NCI-H146 treated with DMSO at 0.1 percent for 48 hours (cell line): ENCODE data around the gene ZNF674.

Experiments
- DNase-seq: peaks from one replicate; lab custom pipeline; 2025; ENCODE audit not compliant: unreplicated experiment; lab: John Stamatoyannopoulos, UW

The ZNF674 gene

DNA sequence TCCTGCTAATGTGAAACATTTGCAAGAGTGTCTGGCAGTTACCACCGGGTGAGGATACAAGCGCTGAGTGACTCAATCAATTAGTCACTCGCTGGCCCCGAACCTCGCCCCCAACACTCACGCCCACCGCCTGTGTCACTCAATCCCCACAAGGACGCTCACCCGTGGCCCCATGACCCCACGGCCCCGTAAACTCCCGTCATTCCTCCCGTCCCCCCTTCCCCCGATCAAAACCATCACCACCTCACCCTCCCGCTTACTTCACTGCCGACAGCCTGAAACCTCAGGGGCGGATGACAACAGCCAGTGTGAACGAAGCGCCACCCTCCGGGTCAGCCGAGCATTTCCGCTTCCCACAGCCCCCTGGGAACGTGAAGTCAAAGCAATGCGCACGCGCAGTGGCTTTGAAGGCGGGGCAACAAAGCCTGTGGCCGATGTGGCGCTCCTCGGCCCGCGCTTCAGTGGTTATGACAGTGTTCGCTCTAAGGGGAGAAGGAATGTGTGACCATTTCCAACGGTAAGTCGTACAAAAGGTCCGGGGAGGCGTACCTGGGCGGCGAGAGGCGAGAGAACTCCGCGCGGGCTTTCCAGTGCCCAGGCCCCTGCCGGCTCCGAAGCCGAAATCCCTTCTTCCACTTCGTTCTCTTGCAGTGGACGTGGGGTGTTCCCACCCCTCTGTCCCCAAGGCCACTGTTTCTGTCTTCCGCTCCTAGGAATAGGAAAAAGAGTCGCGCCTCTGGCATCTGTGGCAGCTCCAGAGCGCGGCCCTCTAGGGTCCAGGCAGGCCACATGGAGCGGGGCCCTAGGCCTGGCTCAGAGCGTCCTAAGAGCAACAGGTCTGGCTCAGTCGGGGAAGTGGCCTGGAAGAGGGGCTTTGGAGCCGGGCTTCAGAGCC is at the start of gene ZNF674:
TSS of gene ZNF674 (minus strand) at position 311 of the 895 bp plus-strand sequence. CDS start 3,334 bp downstream, outside the sequence.
- peak; percentile 68 for DNase-seq

DNA sequence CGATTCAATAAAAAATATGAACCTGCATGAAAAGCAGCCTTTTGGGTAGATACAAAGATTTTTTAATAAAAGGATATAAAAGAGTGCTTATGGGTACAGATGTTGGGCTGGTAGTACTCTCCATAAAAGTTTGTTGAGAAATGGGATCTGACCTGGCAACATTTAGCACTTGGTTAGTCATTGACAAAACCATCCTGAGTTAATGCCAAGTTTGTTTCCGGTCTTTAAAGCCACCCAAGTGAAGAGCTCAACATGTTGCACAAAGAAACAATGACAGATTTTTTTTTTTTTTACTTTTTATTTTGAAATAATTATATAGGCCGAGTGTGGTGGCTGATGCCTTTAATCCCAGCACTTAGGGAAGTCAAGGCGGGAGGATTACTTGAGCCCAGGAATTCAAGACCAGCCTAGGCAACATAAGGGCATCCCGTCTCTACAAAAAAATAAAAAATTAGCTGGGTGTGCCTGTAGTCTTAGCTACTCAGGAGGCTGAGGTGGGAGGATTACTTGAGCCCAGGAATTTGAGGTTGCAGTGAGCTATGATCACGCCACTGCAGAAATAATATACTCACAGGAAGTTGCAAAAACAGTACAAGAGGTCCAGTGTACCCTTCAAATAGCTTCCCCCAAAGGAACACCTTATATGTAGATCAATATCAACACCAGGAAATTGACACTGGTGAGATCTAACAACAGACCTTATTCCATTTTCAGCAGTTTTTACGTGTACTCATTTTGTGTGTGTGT is 44.9 kb upstream of the ZNF674 start:
- DNase-seq: no peak

DNA sequence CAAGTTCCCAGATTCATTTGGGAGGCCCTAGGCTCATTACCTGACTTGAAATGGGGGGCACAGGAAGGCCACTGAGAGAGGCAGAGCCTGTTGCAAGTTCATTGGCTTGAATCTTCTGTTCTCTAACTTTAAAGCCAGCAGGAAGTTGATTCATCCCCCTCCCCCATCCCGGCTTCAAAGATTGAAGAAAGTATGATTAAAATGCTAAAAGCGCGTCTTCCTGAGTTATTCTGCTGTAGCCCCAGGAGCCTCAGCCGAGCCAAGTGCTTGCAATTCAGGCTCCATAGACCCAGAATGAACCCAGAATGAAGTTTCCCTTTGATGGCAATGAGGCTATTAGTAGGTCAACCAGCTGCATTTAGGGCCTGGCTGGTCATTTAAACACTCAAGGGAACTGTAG is 43.0 kb upstream of the ZNF674 start:
- no peak for DNase-seq

DNA sequence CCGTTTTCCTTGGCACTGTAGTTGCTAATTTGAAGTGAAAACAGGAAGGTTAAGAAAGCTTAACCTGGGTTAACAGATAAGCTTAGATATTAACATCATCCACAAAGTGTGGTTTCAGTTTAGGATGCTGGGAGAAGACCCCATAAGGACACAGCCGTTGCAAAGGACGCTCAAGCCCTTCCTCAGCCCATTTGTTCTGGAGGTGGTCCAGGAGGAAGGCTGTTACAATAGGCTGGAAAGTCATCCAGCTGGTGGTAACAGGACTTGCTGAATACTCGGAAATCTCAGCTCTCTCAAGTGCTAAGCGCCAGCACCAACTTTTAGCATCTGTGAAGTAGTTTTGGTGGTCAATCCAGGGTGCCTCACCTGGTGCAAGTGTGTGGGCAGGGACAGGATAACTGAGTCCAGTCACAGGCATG is 42.5 kb upstream of the ZNF674 start:
- DNase-seq: no peak

DNA sequence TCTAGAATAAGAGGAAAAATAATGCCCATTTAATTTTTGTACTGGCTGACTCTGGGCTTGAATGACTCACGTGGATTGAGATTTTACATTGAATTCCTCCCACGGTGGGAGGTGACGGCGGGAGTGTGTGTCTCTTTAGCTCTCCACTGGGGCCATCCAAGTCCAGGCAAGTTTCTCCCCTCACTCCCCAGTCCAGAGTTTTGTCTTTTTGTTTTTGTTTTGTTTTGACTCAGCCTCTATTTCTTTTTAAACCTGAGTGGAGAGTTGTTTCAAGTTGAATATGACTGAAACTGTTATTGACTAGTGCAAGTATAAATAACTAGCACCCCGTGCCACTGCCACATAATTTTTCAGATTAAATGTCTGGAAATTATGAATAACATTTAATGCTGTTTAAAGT is 41.9 kb upstream of the ZNF674 start:
- DNase-seq: no peak

DNA sequence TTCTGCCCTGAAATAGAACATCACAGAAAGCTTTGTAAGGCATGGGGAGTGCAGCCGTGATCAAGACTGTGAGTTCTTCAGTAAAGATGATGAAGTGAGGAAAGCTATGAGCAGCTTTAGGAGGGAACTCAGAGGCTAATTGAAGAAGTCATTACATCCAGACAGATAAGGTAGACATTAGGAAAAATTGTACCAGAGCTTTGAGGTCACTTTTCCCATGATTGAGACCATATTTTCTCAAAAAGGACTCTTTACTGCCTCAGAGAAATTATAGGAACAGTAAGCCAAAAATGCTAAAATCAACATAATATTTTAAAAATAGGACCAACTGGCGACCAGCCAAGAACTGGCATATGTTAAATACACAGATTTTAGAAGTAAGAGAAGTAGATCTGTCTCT is 39.5 kb upstream of the ZNF674 start:
- DNase-seq: no peak

DNA sequence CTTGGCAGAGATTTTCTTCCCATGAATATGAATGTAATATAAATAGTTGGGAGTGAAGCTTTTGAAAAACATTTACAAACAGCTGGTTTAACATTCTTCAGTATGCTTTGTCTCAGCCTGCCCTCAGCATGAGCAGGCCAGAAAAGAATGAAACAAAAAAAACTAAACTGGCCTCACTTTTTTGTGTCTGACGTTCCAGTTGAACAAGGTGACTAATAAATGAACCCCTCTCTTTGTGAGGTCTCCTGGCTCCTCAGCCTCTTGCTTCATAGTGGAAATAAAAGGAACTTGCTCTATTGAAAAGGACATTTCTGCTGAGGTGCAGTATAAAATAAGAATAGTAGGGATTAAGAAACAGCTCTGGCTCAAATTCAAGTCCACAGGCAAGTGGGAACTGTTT is 37.7 kb upstream of the ZNF674 start:
- no peak for DNase-seq

DNA sequence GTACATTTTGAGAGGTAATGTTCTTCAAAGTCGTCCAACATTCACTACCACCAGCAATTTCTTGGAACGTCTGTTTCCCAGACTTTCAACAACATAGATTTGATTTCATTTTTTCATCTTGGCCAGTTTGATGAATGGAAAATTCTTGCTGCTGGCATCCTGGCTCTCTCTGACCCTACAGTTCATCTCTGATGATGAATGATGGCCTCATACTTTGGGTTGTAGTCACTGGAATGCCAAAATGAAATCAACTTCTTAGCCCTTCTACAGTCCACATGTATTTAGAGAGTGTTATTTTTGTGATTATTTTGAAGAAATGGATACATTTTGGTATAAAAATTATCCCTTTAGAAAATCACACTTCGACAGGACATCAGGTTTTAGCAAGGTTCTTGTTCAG is 37.1 kb upstream of the ZNF674 start:
- DNase-seq: no peak

DNA sequence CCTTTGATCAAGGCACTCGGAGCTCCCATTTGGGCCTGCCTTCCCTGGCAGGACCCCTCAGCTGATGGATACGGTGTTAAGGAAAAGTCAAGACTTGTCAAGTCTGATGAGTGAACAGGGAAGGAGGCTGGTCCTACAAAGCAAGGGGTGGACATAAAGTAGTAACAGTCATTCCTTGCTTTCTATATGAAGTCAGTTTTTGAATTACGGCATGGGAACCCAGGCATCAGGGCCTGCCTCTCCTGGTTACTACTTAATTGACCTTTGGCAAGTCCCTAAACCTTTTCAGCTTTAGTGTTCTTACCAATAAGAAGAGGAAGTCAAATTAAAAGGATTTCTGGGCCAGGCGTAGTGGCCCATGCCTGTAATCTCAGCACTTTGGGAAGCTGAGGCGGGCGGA is 35.4 kb upstream of the ZNF674 start:
- no peak for DNase-seq

DNA sequence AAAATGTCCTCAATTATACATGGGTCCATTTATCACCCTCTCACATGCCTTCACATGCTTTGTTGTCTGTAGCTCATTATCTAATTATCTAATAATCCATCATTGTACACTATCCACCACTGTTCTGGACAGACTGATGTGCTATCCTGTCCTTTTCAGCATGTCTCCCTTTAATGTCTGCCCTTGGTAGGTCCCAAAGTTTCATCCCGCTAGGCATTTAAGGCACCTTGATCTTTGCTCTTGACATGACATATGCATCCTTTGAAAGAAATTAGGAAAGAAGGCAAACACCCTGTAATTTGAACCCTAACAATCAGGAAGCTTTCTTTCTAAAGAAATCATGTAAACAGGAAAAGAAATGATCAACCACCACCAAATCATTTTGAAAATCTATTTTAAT is 34.0 kb upstream of the ZNF674 start:
- no peak for DNase-seq

DNA sequence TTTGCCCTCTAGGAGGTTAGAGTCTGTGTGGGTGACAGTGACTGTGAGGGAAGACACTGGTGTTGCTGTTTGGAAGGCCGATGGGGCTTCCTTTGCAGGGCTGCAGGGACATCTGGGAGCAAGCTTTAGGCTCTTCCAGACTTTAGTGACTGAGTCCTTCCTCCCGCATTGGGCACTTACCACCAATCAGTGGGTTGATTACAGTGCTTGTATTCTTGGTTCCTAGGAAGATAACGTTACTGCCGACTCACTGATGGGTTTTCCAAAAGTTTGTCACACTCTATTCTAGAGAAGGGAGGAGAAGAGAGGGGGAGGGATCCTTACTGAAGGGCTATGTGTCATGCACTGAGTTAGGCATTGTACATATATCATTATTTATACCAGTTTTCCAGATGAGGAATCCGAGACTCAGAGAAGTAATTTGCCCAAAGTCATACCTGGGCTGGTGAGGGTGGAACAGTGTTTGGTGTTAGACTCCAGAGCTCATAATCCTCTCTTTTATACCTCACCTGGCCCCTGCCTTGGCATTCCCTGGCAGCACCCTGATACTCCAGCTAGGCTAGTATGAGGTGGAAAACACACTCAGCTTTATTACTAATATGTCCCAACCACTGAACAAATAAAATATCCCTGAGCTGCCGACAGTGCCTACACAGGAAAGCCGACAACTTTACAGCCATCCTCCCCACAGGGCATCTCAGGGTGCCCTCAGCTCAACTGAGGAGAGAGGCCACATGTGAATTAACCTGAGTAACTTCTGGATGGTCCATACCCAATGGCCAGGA is 32.2 kb upstream of the ZNF674 start:
- DNase-seq: no peak

DNA sequence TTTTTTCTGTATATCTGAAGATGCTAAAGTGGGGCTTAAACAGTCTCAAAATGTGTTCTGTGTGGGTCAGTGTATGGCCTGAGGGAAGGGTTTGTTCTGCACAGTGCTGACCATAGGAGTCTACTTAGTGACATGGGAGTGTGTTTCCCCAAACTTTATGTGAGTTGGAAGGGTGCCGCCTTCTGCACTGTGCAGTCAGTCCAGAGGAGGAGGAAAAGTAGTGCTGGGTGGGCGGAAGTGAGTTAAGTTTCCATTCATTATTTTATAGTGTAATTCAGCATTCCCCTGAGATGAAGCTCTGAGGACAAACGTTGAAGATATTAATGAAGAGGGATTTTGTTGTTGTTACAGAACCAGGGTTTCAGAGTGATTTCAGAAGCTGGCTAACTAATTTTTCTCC is 31.2 kb upstream of the ZNF674 start:
- no peak for DNase-seq

DNA sequence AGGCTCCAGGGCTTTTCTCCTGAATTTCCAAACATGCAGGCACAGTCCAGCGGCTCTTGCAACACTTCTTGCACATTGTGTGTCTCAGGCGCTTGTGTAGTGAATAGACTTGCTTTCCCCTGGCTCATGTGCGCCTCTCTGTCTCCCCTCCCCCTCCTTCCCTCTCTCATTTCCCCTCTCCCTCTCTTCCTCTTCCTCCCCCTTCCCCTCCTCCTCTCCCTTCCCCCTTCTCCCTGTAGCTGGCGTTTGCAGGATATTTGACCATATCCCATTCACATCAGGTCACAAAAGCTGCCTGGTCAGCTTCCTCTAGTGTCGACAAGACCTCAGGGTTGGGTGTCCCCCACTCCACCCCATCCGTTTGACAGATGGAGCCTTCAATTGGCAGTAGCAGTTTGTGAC is 30.8 kb upstream of the ZNF674 start:
- DNase-seq: no peak

DNA sequence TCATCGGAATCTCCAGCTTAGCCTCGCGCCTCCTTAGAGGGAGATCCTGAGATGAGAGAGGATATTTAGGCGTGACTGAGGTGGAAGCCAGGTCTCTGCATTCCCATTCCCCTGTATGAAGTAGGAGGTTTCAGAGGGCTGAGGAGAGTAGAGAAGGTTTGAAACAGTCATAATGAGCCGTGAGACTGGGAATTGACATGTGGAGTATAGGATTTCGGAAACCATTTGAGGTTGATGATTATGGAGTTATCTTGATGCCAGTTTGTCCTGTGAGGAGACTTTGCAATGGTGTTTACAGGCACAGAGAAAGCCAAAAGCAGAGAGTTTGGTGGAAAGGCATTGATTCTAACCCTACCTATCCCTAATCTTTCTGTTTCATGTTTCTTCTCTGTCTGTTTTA is 30.4 kb upstream of the ZNF674 start:
- no peak for DNase-seq

DNA sequence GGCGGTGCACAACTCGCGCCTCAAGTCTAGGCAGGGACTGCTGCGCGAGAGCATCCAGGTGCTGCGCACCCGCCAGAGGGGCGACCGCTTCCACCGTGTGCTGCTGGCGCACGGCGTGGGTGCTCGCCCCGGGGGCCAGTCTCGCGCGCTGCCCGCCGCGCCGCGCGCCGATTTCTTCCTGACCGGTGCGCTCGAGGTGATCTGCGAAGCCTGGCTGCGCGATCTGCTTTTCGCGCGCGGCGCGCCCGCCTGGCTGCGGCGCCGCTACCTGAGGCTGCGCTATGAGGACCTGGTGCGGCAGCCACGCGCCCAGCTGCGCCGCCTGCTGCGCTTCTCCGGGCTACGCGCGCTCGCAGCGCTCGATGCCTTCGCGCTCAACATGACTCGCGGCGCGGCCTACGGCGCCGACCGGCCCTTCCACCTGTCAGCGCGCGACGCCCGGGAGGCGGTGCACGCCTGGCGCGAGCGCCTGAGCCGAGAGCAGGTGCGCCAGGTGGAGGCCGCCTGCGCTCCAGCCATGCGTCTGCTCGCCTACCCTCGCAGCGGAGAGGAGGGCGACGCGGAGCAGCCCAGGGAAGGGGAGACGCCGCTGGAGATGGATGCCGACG is 29.7 kb upstream of the ZNF674 start:
- peak; percentile 55 for DNase-seq

DNA sequence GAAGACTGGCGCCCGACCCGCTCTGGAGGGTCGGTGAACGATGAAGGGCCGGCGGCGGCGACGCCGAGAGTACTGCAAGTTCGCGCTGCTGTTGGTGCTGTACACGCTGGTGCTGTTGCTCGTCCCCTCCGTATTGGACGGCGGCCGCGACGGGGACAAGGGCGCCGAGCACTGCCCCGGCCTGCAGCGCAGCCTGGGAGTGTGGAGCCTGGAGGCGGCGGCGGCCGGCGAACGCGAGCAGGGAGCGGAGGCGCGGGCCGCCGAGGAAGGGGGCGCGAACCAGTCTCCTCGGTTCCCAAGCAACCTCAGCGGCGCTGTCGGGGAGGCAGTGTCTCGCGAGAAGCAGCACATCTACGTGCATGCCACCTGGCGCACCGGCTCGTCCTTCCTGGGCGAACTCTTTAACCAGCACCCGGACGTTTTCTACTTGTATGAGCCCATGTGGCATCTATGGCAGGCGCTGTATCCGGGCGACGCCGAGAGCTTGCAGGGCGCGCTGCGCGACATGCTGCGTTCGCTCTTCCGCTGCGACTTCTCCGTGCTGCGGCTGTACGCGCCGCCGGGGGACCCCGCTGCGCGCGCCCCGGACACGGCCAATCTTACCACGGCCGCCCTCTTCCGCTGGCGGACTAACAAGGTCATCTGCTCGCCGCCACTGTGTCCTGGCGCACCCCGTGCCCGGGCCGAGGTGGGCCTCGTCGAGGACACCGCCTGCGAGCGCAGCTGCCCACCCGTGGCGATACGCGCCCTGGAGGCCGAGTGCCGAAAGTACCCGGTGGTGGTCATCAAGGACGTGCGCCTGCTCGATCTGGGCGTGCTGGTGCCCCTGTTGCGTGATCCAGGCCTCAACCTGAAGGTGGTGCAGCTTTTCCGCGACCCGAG is 28.9 kb upstream of the ZNF674 start:
- peak; percentile 46 for DNase-seq

DNA sequence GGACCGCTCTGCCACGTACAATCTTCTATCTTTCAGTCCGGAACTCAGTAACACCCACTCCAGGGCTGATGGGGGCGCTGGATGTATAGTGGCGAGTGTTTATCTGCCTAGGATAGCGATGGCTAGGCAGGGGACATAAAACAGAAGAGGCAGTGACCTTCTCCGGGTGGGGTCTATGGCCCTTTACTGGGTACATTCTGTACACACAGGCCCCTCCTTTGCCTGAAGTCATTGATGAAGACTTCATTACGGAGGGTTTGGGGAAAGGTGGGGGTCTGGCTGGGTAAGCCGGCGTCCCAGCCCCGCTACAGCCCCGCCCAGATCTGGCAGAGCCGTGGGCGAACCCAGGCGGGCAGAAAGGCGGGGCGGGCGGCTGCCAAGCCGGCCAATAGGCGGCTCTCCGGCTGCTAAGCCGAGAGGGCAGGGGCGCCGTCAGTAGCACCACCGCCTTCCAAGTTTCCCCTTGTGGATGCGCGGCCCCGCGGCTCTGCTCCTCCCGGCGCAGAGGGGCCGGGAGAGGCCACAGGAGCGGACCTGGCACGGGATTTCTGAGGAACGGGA is 28.2 kb upstream of the ZNF674 start, which contains the start of gene CHST7:
TSS of gene CHST7 (plus strand) at position 435 of the 561 bp plus-strand sequence. CDS start 167 bp downstream, outside the sequence.
- peak; percentile 68 for DNase-seq

DNA sequence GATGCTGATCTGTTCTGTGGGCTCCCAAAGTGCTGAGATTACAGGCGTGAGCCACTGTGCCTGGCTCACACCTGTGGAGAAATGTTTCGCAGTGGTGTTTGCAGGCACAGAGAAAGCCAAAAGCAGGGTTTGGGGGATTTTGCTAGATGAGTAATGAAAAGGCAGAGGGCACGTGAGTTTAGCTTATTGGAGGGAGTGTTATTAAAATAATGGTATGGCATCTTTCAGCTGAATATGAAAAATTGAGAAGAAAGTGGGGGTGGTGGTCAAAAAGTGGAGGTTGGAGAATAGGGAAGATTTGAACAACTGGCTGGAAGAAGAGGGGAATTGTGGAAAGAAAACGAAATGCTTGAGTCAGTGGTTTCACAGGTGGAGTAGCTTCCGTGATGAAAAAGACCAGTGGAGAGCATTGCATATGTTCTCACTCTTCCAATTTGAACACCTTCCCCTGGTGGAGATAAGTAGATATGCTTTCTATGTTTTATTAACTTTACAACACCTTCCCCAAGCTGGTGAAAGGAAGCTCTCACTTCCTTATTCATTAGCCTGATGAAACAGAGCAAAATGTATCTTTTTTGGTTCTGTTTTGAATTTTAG is 27.2 kb upstream of the ZNF674 start:
- no peak for DNase-seq
